PC-3 (cell line): ENCODE measurements around the gene HPS5.

Experiments
- EZH2 ChIP-seq: fragments of 300-600 bp; sonication (generic); IDR thresholded peaks from one replicate; pipeline ENCODE4 v1.6.1; 2017; ENCODE audit warnings: antibody characterized with exemption, mild to moderate bottlenecking, low read length; ENCODE audit not compliant: unreplicated experiment
- EZH2phosphoT487 ChIP-seq: fragments of 300-600 bp; sonication (generic); IDR thresholded peaks from 2 replicates; pipeline ENCODE4 v1.6.1; 2018; ENCODE audit warnings: mild to moderate bottlenecking, antibody characterized with exemption, low read length, borderline replicate concordance
- TF ChIP-seq, protein P1 (sequence below): fragments of 300-600 bp; sonication (generic); conservative IDR thresholded peaks from 2 replicates; pipeline ENCODE4 v1.5.1; 2017; ENCODE audit warnings: antibody characterized with exemption, low read depth, mild to moderate bottlenecking, low read length

DNA sequence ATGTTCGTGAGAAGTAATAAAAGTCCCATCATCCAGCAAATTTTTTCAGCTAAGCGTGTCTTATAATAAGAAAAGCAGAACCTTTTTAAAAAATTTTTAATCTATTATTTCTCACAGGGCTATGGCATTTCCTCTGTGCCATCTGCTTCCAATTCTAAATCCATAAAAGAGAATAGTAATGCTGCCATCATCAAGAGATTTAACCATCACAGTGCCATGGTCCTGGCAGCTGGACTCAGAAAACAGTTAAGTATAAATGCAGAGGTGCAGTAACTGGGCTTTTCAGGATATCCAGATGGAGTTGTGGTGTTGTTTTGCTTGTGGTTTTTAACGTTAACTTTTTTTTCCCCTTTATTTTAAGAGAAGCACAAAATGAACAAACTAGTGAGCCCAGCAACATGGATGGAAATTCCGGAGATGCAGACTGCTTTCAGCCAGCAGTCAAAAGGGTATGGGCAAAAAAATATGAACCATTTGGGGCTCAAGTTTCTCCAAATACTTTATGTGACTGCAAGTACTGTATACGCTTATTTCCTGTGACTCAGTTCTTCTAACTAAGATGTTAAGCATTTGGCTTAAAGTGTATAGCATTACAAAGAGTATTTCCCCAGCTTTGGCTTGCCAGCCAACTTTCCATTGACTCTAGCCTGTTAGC lies 25.7 kb upstream of the HPS5 start:
- TF ChIP-seq, protein P1, sequence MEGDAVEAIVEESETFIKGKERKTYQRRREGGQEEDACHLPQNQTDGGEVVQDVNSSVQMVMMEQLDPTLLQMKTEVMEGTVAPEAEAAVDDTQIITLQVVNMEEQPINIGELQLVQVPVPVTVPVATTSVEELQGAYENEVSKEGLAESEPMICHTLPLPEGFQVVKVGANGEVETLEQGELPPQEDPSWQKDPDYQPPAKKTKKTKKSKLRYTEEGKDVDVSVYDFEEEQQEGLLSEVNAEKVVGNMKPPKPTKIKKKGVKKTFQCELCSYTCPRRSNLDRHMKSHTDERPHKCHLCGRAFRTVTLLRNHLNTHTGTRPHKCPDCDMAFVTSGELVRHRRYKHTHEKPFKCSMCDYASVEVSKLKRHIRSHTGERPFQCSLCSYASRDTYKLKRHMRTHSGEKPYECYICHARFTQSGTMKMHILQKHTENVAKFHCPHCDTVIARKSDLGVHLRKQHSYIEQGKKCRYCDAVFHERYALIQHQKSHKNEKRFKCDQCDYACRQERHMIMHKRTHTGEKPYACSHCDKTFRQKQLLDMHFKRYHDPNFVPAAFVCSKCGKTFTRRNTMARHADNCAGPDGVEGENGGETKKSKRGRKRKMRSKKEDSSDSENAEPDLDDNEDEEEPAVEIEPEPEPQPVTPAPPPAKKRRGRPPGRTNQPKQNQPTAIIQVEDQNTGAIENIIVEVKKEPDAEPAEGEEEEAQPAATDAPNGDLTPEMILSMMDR, result no peak
- TF ChIP-seq EZH2 (no peak), EZH2phosphoT487 (no peak)
